HG03060 (cell line): ENCODE data around the gene TAX1BP3.
"Not testable (repeated sequence)": the region's sequence is repeated elsewhere in the genome, so short reads cannot be mapped to it uniquely, and the experiment has no call there.

Experiments used
- ATAC-seq: cut with Tn5 transposase; IDR thresholded peaks from one replicate; pipeline ENCODE4 v1.9.1; 2021; ENCODE audit warnings: low read depth, moderate number of reproducible peaks; ENCODE audit not compliant: unreplicated experiment

Gene TAX1BP3

DNA sequence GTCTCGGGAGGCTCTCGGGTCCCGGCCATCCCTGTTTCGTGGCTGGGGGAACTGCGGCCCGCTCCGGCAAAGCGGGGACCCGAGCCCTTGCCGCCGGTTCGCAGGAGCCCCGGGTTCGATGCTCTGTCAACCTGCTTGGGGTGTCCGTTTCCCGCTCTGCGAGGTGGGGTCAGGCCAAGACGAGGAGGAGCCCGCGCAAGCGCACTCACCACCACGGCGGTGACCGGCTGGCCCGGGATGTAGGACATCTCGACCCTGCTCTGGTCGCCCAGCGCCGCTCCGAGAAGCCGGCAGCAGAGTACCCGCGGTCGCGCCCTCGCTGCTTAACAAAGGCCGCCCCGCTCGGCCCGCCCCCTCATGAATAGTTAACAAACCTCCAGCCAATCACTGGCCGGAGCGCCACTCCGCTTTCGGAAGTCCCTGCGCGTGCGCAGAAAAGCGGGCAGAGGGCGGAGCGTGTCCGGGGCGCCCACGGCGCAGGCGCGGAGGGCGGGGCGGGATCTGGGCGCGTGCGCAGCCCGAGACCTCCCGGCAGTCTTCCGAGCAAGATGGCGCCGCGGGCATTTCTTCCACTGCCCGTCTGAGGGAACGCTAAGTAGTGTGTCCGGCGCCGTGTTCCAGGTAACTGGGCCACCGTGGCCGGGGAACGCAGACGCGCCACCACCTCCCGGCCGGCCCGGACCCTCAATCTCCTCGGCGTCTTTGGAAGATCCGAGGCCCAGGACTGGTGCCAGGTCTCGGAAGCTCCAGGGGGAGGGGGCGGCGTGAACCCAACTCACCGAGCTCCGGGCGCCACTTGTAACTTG, at the start of gene TAX1BP3, which contains the start of gene EMC6:
Gene TAX1BP3, minus strand, starts transcription at position 300 of the 806 bp plus-strand sequence. Its CDS starts 52 bp downstream, at position 248.
Gene EMC6, plus strand, starts transcription at position 534 of the 806 bp plus-strand sequence. CDS start 335 bp downstream, outside the sequence.
- ATAC-seq: peak; percentile 87

DNA sequence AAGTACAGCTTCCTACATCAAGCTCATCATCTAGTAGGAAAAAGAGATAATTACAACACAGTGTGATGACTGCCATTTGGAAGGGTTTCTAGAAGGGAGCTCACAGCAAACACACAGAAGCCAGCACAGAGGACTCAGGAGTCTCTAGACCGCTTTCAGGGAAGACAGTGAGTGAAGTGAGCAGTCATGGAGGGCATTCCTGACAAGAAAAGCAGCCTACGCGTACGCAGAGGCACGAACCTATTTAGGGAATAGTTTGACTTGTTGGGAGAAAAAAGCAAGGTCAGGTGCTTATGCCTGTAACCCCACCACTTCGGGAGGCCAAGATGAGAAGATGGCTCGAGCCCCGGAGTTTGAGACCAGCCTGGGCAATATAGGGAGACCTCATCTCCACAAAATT, 46.9 kb upstream of the TAX1BP3 start:
- no peak for ATAC-seq

GRCh38 chr17:3712811-3713463, 44.6 kb upstream of the TAX1BP3 start:
- ATAC-seq: no peak

DNA sequence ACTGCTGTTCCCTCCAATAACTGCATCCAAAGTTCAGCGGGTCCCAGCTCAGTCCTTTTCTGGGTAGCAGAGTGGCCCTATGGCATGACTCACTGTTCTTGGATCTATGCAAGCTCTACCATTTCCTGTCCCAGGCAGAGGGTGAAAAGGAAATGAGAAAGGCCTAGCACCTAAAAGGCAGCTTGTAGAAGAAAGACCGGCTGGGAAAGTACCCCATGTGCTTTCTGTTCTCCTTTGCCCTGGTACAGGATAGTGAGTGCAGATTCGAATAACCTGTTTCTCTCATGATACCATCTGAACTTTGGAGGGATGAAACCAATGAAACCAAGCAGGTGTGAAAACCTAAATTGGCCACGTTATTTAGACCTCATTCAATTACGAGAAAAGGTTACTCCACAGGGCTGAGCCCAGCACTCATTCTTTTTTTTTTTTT, 42.6 kb upstream of the TAX1BP3 start:
- peak; percentile 94 for ATAC-seq

GRCh38 chr17:3708366-3708765, 40.0 kb upstream of the TAX1BP3 start:
- no peak for ATAC-seq

DNA sequence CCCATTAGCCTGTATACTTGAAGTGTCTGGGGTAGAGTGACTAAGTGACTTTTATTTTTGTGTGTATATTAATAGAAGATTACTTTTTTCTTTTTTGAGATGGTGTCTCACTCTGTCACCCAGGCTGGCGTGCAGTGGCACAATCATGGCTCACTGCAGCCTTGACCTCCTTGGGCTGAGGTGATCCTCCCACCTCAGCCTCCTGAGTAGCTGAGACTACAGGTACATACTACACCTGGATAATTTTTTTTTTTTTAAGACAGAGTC, 37.3 kb upstream of the TAX1BP3 start:
- not testable (repeated sequence) for ATAC-seq

- ATAC-seq: no peak
These were observed 36.7 kb upstream of the TAX1BP3 start for GRCh38 chr17:3704931-3705717.

DNA sequence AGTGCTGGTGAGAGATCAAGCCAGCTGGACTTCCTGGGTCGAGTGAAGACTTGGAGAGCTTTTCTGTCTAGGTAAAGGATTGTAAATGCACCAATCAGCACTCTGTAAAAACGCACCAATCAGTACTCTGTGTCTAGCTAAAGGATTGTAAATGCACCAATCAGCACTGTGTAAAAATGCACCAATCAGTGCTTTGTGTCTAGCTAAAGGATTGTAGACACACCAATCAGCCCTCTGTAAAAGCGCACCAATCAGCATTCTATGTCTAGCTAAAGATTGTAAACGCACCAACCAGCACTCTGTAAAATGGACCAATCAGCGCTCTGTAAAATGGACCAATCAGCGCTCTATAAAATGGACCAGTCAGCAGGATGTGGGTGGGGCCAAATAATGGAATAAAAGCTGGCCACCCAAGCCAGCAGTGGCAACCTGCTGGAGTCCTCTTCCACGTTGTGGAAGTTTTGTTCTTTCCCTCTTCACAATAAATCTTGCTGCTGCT, 33.7 kb upstream of the TAX1BP3 start:
- not testable (repeated sequence) for ATAC-seq

GRCh38 chr17:3699951-3700350, 31.6 kb upstream of the TAX1BP3 start:
- no peak for ATAC-seq

- no peak for ATAC-seq
These were observed 29.8 kb upstream of the TAX1BP3 start for GRCh38 chr17:3698139-3698538.

DNA sequence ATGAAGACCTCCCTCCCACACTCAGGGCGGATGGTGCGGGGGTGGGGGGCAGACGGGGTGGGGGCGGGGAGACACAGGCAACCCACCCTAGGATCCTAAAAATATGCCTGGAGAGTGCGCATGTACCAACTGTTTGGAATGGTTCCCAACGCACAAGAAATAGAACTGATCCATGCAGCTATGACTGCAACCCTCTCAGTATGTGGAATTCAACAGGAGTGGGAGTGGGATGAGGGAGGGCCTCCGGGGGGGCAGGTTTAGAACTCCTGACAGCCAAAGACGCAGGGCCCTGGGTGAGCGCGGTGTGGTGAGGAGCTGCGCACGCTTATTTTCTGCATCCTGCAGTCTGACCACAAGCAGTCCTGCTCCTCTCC, 28.7 kb upstream of the TAX1BP3 start:
- no peak for ATAC-seq

GRCh38 chr17:3695723-3696411, 27.5 kb upstream of the TAX1BP3 start, which contains the start of gene P2RX5:
Gene P2RX5, minus strand, starts transcription at chr17:3696155. Its CDS starts 150 bp downstream, at chr17:3696005.
- ATAC-seq: no peak

DNA sequence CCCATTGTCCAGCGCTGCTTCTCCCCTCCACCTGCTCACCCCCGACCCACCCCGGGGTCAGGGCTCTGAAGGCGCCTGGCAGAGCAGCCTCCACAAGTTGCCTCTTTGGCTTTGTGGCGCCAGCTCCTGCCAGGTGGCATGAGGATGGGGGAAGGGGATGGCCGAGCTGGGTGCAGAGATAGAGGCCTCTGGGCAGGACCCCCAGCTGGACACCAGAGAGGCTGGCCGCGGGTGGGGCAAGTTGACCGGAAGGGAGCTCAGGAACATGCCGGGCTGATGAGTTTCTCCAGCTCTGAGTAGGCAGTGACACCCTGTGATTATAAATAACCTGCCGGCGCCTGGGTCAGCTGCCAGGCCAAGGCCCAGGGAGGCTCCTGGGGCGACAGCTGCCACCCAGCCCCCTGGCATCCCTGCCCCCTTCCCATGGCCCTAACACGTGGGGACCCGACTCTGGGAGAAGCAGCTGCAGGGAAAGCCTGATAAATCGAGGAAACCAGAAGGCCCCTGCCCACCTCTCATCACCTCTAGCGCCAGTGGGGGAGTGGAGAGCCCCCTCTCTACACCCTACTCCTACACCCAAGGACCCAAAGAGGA, 26.8 kb upstream of the TAX1BP3 start:
- ATAC-seq: no peak

- peak; percentile 44 for ATAC-seq
These were observed 25.5 kb upstream of the TAX1BP3 start for GRCh38 chr17:3693829-3694231.

GRCh38 chr17:3693141-3693540, 24.8 kb upstream of the TAX1BP3 start:
- ATAC-seq: no peak

DNA sequence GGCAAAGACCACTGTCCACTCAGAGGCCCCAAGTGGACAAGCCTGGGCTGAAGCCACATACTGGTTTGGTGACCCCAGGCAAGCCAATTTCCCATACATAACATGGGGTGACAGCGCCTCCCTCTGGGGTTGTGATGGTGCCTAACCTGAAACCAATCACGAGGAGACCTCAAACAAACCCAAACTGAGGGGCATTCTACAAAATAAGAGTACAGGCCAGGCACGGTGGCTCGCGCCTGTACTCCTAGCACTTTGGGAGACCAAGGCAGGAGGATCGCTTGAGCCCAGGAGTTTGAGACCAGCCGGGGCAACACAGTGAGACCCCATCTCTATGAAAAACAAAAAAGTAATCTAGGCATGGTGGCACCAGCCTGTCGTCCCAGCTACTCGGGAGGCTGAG, 24.0 kb upstream of the TAX1BP3 start:
- no peak for ATAC-seq

DNA sequence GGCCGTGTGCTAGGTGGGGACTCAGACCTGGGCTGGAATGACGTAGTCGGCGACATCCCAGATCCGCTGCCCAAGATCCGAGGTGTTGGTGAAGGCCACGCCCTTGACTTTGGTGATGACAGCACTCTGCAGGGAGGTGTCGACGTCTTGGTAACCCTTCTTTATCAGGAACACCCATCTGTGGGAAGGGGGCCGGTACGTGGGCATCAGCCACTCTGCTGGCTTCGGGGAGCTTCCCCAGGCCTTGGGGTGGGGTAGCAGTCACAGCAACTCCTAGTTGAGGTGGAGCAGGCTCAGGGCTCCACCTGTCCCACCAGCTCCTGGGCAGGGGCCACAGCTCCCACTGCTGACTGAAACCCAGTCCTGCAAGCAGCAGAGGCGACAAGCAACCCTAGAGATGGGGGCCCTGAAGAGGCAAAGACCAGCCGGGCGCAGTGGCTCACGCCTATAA, 23.3 kb upstream of the TAX1BP3 start:
- no peak for ATAC-seq

DNA sequence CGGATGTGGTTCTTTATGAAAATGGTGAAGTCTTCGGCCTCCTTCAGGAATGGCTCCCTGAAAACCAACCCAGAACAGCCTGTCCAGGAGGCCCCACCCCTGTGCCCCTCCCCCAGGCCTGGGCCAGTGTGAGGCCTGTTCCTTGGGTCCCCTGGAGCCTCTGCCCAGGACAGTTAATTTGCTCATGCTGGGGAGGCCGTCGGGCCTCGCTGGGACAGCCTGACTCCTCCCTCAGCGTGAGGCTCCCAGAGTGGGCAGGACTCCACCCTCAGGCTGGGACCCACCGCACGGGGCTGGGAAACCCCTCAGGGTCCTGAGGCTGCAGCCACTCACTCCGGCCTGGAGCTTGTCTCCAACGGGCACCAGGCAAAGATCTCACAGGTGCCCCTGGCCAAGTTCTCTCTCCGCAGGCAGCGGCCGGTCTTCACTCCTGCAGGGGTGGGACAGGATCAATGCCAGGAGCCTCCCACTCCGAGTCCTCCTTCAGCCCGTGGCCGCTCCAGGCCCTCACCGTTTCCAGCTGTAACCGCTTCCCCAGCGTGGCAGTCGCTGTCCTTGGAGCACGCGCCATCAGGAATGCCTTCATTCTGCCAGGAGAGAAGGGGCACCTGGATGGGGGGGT, 21.8 kb upstream of the TAX1BP3 start:
- ATAC-seq: no peak

GRCh38 chr17:3689262-3690093, 21.1 kb upstream of the TAX1BP3 start:
- ATAC-seq: no peak
